Ovary (tissue), 9 donors: ENCODE results near the gene MAGI1. TPM values are rescaled to one million over a fixed set of nuclear protein-coding genes. Genes with fewer than 3 reads are reported as not detected.

Experiments
- DNase-seq, 5 donors: peaks; one replicate each; pipeline ENCODE4 v3.0.0-alpha.2; 2019 to 2020
- H3K27ac ChIP-seq, 2 donors: fragments of 200-600 bp; one replicate each; pipeline versions ENCODE4 v1.5.1 to v1.8.0; 2019 to 2022
- H3K27me3 ChIP-seq: fragments of 200-600 bp; one replicate; pipeline ENCODE4 v1.8.0; 2022
- H3K36me3 ChIP-seq: fragments of 200-600 bp; sonication (generic); one replicate; pipeline ENCODE4 v1.5.1; 2019
- H3K4me1 ChIP-seq: one replicate; pipeline ENCODE4 v1.8.1; 2013; ENCODE audit warnings: mild to moderate bottlenecking, moderate library complexity; ENCODE audit not compliant: insufficient read depth
- H3K4me3 ChIP-seq: fragments of 200-600 bp; sonication (generic); one replicate; pipeline ENCODE4 v1.5.1; 2017
- H3K9me3 ChIP-seq, 2 donors: fragments of 200-600 bp in 1 of 2; sonication (generic) in 1 of 2; one replicate each; pipeline versions ENCODE4 v1.5.1 to v1.8.1; 2013 to 2019; ENCODE audit warnings: mild to moderate bottlenecking in 1 of 2, moderate library complexity in 1 of 2
- CTCF ChIP-seq, 3 donors: fragments of 450-650 bp in 2 of 3; fragments of 200-600 bp in 1 of 3; IDR thresholded peaks; one replicate each; pipeline versions ENCODE4 v1.5.1 to v1.8.0; 2016 to 2022; ENCODE audit warnings: antibody characterized with exemption in 3 of 3, mild to moderate bottlenecking in 1 of 3
- EP300 ChIP-seq: sonication (generic); formaldehyde crosslinking; IDR thresholded peaks from one replicate; pipeline ENCODE4 v1.6.1; 2017; ENCODE audit warnings: antibody characterized with exemption
- POLR2A ChIP-seq: fragments of 450-650 bp; IDR thresholded peaks from one replicate; pipeline ENCODE4 v1.6.1; 2017; ENCODE audit warnings: antibody characterized with exemption, mild to moderate bottlenecking, moderate library complexity
- WGBS, 3 donors: extraction: QIAGEN DNeasy Blood & Tissue Kit in 1 of 3; methylation state at CpG; one replicate each; pipeline versions ENCODE4 v1.1.5 to v1.1.7; 2013 to 2017; 5-methylcytosine and 5-hydroxymethylcytosine counted together
- intact Hi-C, 4 donors: fragments of 100-400 bp; cut with DNase I; formaldehyde crosslinking; loops; one replicate each; pipeline versions ENCODE4 v1.11.0 to v1.15.1; 2022 to 2023
- polyA plus RNA-seq, 2 donors: library from polyadenylated mRNA; stranded (reverse); fragments of 200-250 nt in 1 of 2; fragments of 350-450 nt in 1 of 2; fragmentation: Illumina TruSeq in 1 of 2; extraction: RNeasy Lipid Tissue Mini Kit (QIAGEN cat#74804) in 1 of 2; gene quantifications; one replicate each; pipeline ENCODE4 v1.2.3, GENCODE V29; 2013 to 2014
- total RNA-seq, 7 donors: library from RNA; depleted of rRNA in 2 of 7; stranded (reverse); fragments of >200 nt in 2 of 7; fragmentation: NEBNext Ultra II Directional in 3 of 7; extraction: Animal tissue kit (Norgen Biotek cat#: 25700) in 3 of 7; gene quantifications; one replicate each; pipeline versions ENCODE4 v1.1.0 to v1.2.4, GENCODE V29; 2016 to 2023
- donor health status: DM: no; HTN: no; CAD: no; lungs with moderate emphysema.
- donor health status: DM: no; HTN: no; CAD: no.
- donor health status: Bipolar disorder and iron deficiency.
- donor health status: DM: yes; HTN: yes; CAD: no.
- donor health status: DM: no; HTN: no; CAD: no.
- donor health status: DM: yes; HTN: yes; CAD: no.

Gene MAGI1
- total and polyA plus RNA-seq, 9 donors: 5.5 to 35.7 (median 8.7) TPM

- no peaks in the 10 kb centered on the region for H3K27me3 ChIP-seq
- intact Hi-C loops: no loop called here
These were observed 402.4 kb downstream of the MAGI1 start for GRCh38 chr3:65636326-65636725.

GRCh38 chr3:65635657-65636056, 403.1 kb downstream of the MAGI1 start:
- Histone ChIP-seq H3K27me3 (no peaks in the 10 kb centered on the region), H3K9me3 (no peaks in the 10 kb centered on the region), H3K36me3 (no peaks in the 10 kb centered on the region), H3K4me1 (no peaks in the 10 kb centered on the region), H3K27ac (no peak overlapping the region), H3K4me3 (no peak overlapping the region)
- whole genome bisulfite sequencing, 3 donors: 88 to 96% (median 96%) methylated on average over 2 of the region's 2 CpGs
- no peak for TF ChIP-seq CTCF (IDR thresholded peaks at IDR 0.05)
- TF ChIP-seq POLR2A: no peak
- no peak for TF ChIP-seq EP300
- intact Hi-C loops: no loop called here
- no peak for DNase-seq

More at GRCh38 chr3:65636326-65636725, 402.4 kb downstream of the MAGI1 start:
- Histone ChIP-seq H3K4me3 (no peak overlapping the region), H3K9me3 (no peaks in the 10 kb centered on the region), H3K27ac (no peak overlapping the region), H3K4me1 (no peaks in the 10 kb centered on the region), H3K36me3 (no peaks in the 10 kb centered on the region)
- no peak for DNase-seq
- 56 to 63% (median 61%) methylated on average over 3 of the region's 3 CpGs for WGBS, 3 donors
- TF ChIP-seq CTCF (IDR thresholded peaks at IDR 0.05): no peak
- TF ChIP-seq POLR2A: no peak
- no peak for TF ChIP-seq EP300

- DNase-seq: no peak
- Histone ChIP-seq H3K9me3 (no peaks in the 10 kb centered on the region), H3K27me3 (no peaks in the 10 kb centered on the region), H3K4me1 (no peaks in the 10 kb centered on the region), H3K4me3 (no peak overlapping the region), H3K27ac (no peak overlapping the region), H3K36me3 (no peaks in the 10 kb centered on the region)
- WGBS, 3 donors: 51 to 64% (median 61%) methylated on average over 7 of the region's 7 CpGs
- intact Hi-C loops: no loop called here
- TF ChIP-seq EP300: no peak
- no peak for TF ChIP-seq CTCF (IDR thresholded peaks at IDR 0.05)
- no peak for TF ChIP-seq POLR2A
These were observed 405.6 kb downstream of the MAGI1 start for GRCh38 chr3:65633018-65633638.

- DNase-seq: no peak
- intact Hi-C loops: no loop called here
- Histone ChIP-seq H3K27me3 (no peaks in the 10 kb centered on the region), H3K36me3 (no peaks in the 10 kb centered on the region), H3K9me3 (no peaks in the 10 kb centered on the region), H3K4me1 (no peaks in the 10 kb centered on the region), H3K27ac (no peak overlapping the region), H3K4me3 (no peak overlapping the region)
- no peak for TF ChIP-seq CTCF (IDR thresholded peaks at IDR 0.05)
- TF ChIP-seq POLR2A: no peak
These were observed 406.3 kb downstream of the MAGI1 start for GRCh38 chr3:65632414-65632813.
